ENCODE results near the gene GPR39. TPM values are rescaled to one million over a fixed set of nuclear protein-coding genes. Genes with fewer than 3 reads are reported as not detected.

GPR39 gene
- polyA plus RNA-seq, 1 donor from 2014 or later, result 1.1 TPM

DNA sequence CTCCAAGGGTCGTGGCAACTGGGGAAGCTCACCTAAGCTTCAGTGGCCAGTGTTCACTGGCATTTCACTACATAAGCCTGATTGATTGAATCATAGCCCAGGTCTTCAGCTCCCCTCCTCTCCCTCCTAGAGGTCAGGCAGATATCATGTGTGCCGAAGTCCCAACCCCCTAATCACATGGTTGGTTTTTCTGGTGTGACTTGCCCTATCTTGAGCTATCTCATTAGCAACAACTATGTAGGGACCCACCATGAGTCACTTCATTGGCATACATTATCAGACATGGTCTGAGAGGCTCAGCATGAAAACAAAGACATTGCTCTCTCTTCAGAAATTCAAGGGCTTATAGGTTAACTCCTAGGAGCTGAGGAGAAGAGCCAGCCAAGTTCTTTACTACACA lies 176.6 kb downstream of the GPR39 start:
- H3K9me3 ChIP-seq (ENCODE audit: low read length), result no peaks in the 10 kb centered on the region
- H3K9me2 ChIP-seq (ENCODE audit: insufficient read depth, low read length), result no peaks in the 10 kb centered on the region
- peaks cover 3% of the 10 kb centered on the region for H3F3A ChIP-seq (ENCODE audit: insufficient read depth, low read length, poor library complexity, severe bottlenecking)
- no peak for TF ChIP-seq RAD21 (conservative IDR thresholded peaks at IDR 0.05)
- no peak for TF ChIP-seq MXI1 (conservative IDR thresholded peaks at IDR 0.05; ENCODE audit: poor library complexity, severe bottlenecking)
- no peak for TF ChIP-seq TAF1 (IDR thresholded peaks at IDR 0.05; ENCODE audit: low read depth)
- no peak for TF ChIP-seq EP300 (conservative IDR thresholded peaks at IDR 0.05; ENCODE audit: poor library complexity, severe bottlenecking)
- TF ChIP-seq, protein P1, sequence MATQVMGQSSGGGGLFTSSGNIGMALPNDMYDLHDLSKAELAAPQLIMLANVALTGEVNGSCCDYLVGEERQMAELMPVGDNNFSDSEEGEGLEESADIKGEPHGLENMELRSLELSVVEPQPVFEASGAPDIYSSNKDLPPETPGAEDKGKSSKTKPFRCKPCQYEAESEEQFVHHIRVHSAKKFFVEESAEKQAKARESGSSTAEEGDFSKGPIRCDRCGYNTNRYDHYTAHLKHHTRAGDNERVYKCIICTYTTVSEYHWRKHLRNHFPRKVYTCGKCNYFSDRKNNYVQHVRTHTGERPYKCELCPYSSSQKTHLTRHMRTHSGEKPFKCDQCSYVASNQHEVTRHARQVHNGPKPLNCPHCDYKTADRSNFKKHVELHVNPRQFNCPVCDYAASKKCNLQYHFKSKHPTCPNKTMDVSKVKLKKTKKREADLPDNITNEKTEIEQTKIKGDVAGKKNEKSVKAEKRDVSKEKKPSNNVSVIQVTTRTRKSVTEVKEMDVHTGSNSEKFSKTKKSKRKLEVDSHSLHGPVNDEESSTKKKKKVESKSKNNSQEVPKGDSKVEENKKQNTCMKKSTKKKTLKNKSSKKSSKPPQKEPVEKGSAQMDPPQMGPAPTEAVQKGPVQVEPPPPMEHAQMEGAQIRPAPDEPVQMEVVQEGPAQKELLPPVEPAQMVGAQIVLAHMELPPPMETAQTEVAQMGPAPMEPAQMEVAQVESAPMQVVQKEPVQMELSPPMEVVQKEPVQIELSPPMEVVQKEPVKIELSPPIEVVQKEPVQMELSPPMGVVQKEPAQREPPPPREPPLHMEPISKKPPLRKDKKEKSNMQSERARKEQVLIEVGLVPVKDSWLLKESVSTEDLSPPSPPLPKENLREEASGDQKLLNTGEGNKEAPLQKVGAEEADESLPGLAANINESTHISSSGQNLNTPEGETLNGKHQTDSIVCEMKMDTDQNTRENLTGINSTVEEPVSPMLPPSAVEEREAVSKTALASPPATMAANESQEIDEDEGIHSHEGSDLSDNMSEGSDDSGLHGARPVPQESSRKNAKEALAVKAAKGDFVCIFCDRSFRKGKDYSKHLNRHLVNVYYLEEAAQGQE (IDR thresholded peaks at IDR 0.05; ENCODE audit: borderline replicate concordance), result no peak
- TF ChIP-seq POLR2AphosphoS5 (IDR thresholded peaks at IDR 0.05), result no peak
- no peak for TF ChIP-seq EZH2 (IDR thresholded peaks at IDR 0.05; ENCODE audit: borderline replicate concordance, insufficient read depth, low read length, poor library complexity, severe bottlenecking)
- TF ChIP-seq, protein P2, sequence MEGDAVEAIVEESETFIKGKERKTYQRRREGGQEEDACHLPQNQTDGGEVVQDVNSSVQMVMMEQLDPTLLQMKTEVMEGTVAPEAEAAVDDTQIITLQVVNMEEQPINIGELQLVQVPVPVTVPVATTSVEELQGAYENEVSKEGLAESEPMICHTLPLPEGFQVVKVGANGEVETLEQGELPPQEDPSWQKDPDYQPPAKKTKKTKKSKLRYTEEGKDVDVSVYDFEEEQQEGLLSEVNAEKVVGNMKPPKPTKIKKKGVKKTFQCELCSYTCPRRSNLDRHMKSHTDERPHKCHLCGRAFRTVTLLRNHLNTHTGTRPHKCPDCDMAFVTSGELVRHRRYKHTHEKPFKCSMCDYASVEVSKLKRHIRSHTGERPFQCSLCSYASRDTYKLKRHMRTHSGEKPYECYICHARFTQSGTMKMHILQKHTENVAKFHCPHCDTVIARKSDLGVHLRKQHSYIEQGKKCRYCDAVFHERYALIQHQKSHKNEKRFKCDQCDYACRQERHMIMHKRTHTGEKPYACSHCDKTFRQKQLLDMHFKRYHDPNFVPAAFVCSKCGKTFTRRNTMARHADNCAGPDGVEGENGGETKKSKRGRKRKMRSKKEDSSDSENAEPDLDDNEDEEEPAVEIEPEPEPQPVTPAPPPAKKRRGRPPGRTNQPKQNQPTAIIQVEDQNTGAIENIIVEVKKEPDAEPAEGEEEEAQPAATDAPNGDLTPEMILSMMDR (IDR thresholded peaks at IDR 0.05; ENCODE audit: poor library complexity, severe bottlenecking), result no peak
- no peak for TF ChIP-seq SMC3 (conservative IDR thresholded peaks at IDR 0.05; ENCODE audit: poor library complexity)
- no peaks in the 10 kb centered on the region for H3K27me3 ChIP-seq (ENCODE audit: insufficient read depth, low read depth, low read length)
- H3K4me3 ChIP-seq (ENCODE audit: low read length), result no peak overlapping the region
- no peaks in the 10 kb centered on the region for H3K36me3 ChIP-seq (ENCODE audit: insufficient read depth, low read length)
- no peaks in the 10 kb centered on the region for H4K20me1 ChIP-seq (ENCODE audit: insufficient read depth)
- H3K4me2 ChIP-seq (ENCODE audit: low read length), result no peak overlapping the region
- no peak overlapping the region for H3K27ac ChIP-seq (ENCODE audit: low read length)
- no peak overlapping the region for H3K9ac ChIP-seq (ENCODE audit: low read length)
- H3K79me2 ChIP-seq (replicated peaks; ENCODE audit: insufficient read depth, low read length), result no peaks in the 10 kb centered on the region
- H2AFZ ChIP-seq (ENCODE audit: low read depth, low read length), result no peak overlapping the region

DNA sequence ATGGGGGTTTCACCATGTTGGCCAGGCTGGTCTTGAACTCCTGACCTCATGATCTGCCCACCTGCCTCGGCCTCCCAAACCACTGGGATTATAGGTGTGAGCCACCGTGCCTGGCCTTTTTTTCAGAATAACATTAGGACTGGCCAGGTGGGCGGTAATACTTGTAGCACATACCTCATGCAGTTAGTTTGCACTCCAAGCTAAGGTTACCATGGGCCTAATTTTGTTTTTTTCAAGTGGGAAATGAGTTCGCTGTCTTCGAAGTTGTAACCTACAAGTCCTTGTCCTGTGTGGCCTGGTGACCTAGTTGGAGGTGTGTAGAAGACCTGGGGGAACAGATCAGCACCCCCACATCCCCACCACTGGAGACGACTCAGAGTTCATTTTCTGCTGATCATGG lies 178.6 kb downstream of the GPR39 start:
- H3F3A ChIP-seq (ENCODE audit: insufficient read depth, low read length, poor library complexity, severe bottlenecking), result no peaks in the 10 kb centered on the region
- no peak overlapping the region for H3K27ac ChIP-seq (ENCODE audit: low read length)
- no peaks in the 10 kb centered on the region for H3K36me3 ChIP-seq (ENCODE audit: insufficient read depth, low read length)
- no peak for TF ChIP-seq SMC3 (conservative IDR thresholded peaks at IDR 0.05; ENCODE audit: poor library complexity)
- TF ChIP-seq EZH2 (IDR thresholded peaks at IDR 0.05; ENCODE audit: borderline replicate concordance, insufficient read depth, low read length, poor library complexity, severe bottlenecking), result no peak
- TF ChIP-seq RAD21 (conservative IDR thresholded peaks at IDR 0.05), result no peak
- no peak for TF ChIP-seq TAF1 (IDR thresholded peaks at IDR 0.05; ENCODE audit: low read depth)
- no peaks in the 10 kb centered on the region for H4K20me1 ChIP-seq (ENCODE audit: insufficient read depth)
- H3K9ac ChIP-seq (ENCODE audit: low read length), result no peak overlapping the region
- H3K4me2 ChIP-seq (ENCODE audit: low read length), result no peak overlapping the region
- H3K27me3 ChIP-seq (ENCODE audit: insufficient read depth, low read depth, low read length), result no peaks in the 10 kb centered on the region
- H3K4me3 ChIP-seq (ENCODE audit: low read length), result no peak overlapping the region
- H2AFZ ChIP-seq (ENCODE audit: low read depth, low read length), result no peak overlapping the region
- no peaks in the 10 kb centered on the region for H3K79me2 ChIP-seq (replicated peaks; ENCODE audit: insufficient read depth, low read length)
- H3K9me3 ChIP-seq (ENCODE audit: low read length), result no peaks in the 10 kb centered on the region
- H3K9me2 ChIP-seq (ENCODE audit: insufficient read depth, low read length), result no peaks in the 10 kb centered on the region
